Activated naive CD4-positive, alpha-beta T cell (primary cell): Measurements from ENCODE around the gene KLHL2.
A peak's percentile ranks its signal among the peaks of the same experiment; 100 is the strongest.

Experiments
- DNase-seq, 4 experiments: peaks; one replicate each; lab custom pipeline; 2025; lab: John Stamatoyannopoulos, UW

Gene KLHL2

GRCh38 chr4:165288639-165289422 lies 81.5 kb downstream of the KLHL2 start:
- no peak for DNase-seq

GRCh38 chr4:165289423-165289785 lies 82.0 kb downstream of the KLHL2 start:
- DNase-seq, result no peak

DNA sequence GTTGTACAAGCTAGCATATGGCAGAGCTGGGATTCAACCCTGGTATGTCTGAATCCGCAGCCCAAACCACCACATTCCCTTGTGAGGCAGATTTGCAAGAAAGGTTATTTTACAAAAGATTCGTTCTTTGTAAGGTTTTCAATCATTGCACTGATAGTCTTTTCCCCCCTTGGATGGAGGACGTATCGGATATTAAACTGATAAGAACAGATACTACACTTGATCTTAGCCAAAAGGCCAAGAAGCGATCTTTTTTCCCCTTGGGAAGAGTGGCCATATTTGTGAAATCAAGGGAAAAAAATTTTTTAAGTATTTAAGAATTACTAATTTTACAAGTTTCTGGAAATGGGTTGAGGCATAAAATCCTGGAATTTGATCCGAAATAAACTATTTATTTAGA lies 85.7 kb downstream of the KLHL2 start:
- DNase-seq, result no peak

GRCh38 chr4:165293927-165294649 lies 86.7 kb downstream of the KLHL2 start:
- DNase-seq, result no peak

DNA sequence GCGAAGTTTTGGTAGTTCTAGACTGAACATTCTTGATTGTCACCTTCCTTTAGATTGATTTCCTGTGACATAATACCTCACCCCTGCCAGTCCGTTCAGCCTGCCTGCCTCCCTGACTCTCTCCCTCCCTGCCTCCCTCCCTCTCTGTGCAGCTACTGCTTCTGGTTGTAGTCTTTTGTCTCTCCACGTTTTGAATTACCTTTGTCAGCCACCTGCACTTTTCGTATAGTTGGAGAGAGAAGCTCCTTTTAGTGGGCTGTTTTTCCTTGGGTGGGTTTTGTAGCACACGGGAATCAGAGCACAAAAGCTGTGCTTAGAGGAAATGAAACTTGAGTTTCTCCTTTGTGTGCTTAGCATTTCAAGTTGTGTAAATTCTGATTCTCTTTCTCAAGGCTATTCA lies 87.5 kb downstream of the KLHL2 start:
- peak in 2 of 4 experiments; percentile 3 to 4 for DNase-seq

- DNase-seq, result no peak
Observed at GRCh38 chr4:165297626-165298025, 90.3 kb downstream of the KLHL2 start.

DNA sequence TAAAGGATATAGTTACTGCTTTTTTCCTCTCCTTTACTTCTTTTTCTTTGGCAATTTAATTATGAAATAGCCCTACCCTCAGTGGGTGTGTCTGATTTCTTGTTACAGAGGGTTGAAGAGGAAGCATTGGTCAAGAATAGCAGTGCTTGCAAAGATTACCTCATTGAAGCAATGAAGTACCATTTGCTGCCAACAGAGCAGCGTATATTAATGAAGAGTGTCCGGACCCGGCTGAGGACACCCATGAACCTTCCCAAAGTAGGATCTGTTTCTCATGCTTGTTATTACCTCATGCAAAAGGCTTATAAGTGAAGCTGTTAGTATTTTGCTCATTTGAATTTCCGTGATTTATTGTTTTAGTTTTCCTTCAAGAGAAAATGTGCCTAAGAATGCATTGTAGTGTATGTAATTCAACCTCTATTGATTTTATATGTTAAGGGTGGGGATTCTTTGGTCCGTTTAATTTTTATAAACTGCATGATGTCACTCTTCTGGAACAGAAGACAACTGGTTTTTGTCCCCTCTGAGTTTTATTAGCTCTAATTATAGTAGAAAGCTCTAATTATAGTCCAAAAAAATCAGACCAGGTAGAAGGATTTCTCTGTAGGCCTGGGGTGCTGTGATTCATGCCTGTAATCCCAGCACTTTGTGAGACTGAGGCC lies 92.2 kb downstream of the KLHL2 start:
- DNase-seq, result no peak

DNA sequence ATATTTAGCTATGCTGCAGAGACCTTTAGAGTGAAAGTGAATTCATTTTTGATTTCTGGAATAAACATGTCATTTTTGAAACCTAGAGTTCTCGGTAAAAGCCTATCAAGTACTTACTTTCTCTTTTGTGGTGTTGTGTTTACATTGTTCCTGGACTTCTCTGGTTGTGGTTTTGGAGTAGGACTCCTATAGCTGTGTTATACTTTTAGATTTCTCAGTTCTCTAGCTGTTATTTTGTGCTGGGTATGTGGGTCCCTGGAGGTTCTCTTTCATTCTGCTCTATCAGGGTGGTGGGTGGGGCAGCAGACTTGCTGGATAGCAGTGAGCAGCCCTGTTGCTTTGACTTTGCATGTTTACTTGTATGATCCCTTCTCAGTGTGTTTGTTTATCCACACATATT lies 94.5 kb downstream of the KLHL2 start:
- no peak for DNase-seq

GRCh38 chr4:165302658-165303057 lies 95.3 kb downstream of the KLHL2 start:
- DNase-seq, result no peak

DNA sequence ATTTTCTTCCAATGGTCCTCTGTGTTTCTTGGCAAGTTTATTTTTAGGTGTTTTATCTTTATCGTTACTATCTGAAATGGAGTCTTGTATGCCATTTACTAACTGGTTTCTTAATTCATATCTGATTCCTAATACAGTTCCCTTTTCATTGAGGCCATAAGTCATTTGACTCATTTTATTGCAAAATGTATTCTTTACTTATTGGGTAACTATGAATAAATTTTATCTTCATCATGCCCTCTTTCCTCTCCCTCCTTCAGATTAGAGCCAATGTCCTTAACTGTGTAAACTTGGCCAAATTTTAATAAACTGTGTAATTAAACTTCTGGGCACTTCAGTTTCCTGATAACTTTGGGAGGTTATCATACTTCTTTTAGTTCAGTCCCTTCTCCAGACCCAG lies 100.8 kb downstream of the KLHL2 start:
- DNase-seq, result no peak

DNA sequence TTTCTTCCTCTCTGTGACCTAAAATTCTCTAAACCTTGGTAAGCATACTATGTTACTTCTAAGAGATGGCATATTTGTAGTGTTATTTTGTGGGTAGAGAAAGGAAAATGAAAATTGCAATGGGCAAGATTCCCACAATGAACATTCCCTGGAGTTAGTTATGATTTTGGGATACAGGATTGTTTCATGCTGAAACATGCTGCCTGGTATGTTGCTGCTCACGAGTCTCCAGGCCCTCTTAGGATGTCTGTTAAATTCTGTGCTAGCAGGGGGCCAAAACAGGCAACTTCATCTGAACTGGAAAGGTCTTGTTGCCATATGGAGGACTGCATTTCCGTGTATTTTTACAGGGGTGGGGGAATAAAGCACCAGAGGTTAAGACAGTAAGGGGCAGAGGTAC lies 101.2 kb downstream of the KLHL2 start:
- no peak for DNase-seq

- DNase-seq, result no peak
Observed at GRCh38 chr4:165309456-165309855, 102.1 kb downstream of the KLHL2 start.

GRCh38 chr4:165312506-165312905 lies 105.1 kb downstream of the KLHL2 start:
- no peak for DNase-seq

GRCh38 chr4:165319030-165319429 lies 111.7 kb downstream of the KLHL2 start:
- no peak for DNase-seq

DNA sequence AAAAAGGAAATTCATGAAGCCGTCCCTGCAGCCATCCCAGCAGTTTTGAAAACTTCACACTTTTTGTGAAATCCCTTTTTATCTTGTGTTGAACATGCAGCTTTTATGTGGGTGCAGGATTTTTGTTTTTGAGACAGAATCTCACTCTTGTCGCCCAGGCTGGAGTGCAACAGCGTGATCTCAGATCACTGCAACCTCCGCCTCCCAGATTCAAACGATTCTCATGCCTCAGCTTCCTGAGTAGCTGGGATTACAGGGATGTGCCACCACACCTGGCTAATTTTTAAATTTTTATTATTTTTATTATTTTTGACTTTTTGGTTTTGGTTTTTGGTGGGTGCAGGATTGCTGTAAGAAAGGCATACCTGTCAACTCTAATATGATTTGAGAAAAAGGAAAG lies 112.1 kb downstream of the KLHL2 start:
- no peak for DNase-seq

- no peak for DNase-seq
Observed at GRCh38 chr4:165324236-165324917, 117.0 kb downstream of the KLHL2 start.

DNA sequence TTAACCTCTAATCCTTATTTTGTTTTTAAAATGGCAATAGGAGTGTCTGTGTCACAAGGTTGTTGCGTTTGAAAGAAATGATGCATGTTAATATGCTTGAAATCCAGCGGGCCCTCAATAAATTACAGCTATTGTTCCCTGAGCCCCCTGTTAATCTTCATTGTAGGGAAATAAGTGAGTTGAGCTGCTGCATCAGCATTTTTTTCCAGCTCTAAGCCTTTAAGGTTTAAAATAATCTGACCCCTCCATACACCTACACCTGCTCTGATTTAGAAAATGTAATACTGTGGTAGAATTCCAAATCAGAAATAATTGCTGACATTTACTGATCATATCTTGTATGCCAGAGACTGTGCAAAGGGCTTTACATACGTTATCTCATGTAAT lies 117.5 kb downstream of the KLHL2 start:
- no peak for DNase-seq

GRCh38 chr4:165325732-165326512 lies 118.6 kb downstream of the KLHL2 start:
- no peak for DNase-seq

- DNase-seq, result no peak
Observed at GRCh38 chr4:165326831-165327210, 119.5 kb downstream of the KLHL2 start.

DNA sequence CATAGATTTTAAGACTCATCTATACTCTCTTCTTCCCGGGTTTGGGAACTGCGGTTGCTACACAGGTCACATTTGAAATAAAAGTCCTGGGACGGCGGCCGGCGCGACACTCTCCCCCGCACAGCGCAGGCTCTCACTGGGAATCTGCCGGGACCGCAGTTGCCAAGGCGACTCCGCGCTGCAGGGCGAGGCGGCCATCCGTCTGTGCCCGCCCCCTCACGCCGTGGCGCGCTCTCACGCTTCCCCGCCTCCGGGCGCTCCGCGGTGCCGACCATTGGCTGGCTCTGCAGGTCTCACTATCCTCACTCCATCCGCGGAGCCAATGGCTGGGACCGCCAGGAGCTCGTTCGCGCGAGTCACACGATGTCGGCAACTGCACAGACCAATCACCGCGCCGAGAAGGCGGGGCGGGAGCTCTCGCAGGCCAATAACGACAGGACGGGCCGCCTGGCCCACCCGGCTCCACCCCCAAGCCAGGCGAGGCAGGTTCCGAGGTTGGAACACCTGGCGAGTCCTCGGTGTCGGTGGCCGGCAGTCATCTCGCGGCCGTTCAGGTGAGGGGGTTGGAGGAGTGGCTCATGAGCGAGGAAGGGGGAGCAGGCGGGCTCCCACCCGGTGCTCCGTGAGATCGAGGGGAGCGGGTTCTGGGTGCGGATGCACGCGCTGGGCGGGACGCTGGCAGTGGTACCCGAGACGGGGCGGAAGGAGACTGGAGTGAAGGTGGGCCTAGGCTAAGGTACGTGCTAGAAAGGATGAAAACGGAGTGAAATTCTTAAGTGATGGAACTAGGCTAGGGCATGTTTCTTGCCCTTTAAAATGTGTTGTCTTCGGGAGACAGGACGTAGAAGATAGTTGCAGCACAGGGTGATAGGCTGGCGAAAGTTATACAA lies 120.1 kb downstream of the KLHL2 start, which contains the start of gene MSMO1:
Gene MSMO1 (plus strand): TSS at position 459 of the 890 bp plus-strand sequence. CDS start 5,702 bp downstream, outside the sequence.
- peak; percentile 94 to 97 (median 94) for DNase-seq

DNA sequence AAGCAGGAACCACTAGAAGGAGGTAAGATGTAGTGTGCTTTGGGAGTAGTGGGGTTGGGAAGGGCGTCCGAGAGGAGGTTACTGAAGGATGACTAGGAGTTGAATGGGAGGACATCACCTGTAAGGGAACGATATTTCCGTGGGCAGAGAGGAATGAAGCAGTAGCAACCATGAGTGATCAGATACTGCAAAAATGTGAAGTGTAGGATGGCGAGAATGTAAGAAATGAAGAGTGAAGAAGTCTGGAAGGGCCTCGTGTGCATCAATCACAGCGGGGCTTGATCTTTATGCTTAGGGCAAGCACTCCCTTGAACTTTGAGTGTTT lies 120.7 kb downstream of the KLHL2 start:
- DNase-seq, result no peak
